ENCODE results near the gene SIVA1.

SIVA1 gene

GRCh38 chr14:104757681-104758392 lies 4.9 kb downstream of the SIVA1 start:
- no peaks in the 10 kb centered on the region for H3K4me1 ChIP-seq (ENCODE audit: insufficient read depth, low read length)

GRCh38 chr14:104758981-104759969 lies 6.3 kb downstream of the SIVA1 start:
- Histone ChIP-seq H3K27ac (ENCODE audit: low read length) (no peak overlapping the region), H3K9ac (ENCODE audit: low read depth, low read length) (no peak overlapping the region), H3K27me3 (ENCODE audit: insufficient read depth, low read length) (no peaks in the 10 kb centered on the region), H3K9me3 (ENCODE audit: insufficient read depth, low read depth, low read length) (no peaks in the 10 kb centered on the region), H3K36me3 (ENCODE audit: insufficient read depth, low read depth, low read length) (peaks cover 58% of the 10 kb centered on the region), H3K4me1 (ENCODE audit: insufficient read depth, low read length) (no peaks in the 10 kb centered on the region), H3K4me3 (ENCODE audit: low read length) (no peak overlapping the region)

More at GRCh38 chr14:104757681-104758392, 4.9 kb downstream of the SIVA1 start:
- Histone ChIP-seq H3K27me3 (ENCODE audit: insufficient read depth, low read length) (no peaks in the 10 kb centered on the region), H3K27ac (ENCODE audit: low read length) (no peak overlapping the region), H3K4me3 (ENCODE audit: low read length) (no peak overlapping the region), H3K9ac (ENCODE audit: low read depth, low read length) (no peak overlapping the region; the same call in 1 of the 2 replicates), H3K36me3 (ENCODE audit: insufficient read depth, low read depth, low read length) (peaks cover 58% of the 10 kb centered on the region), H3K9me3 (ENCODE audit: insufficient read depth, low read depth, low read length) (no peaks in the 10 kb centered on the region)

GRCh38 chr14:104765517-104765916 lies 12.6 kb downstream of the SIVA1 start:
- H3K36me3 ChIP-seq (ENCODE audit: insufficient read depth, low read depth, low read length): peaks cover 10% of the 10 kb centered on the region; the same call in 1 of the 2 replicates
- no peaks in the 10 kb centered on the region for H3K9me3 ChIP-seq (ENCODE audit: insufficient read depth, low read depth, low read length)
- no peak overlapping the region for H3K27ac ChIP-seq (ENCODE audit: low read length)
- no peaks in the 10 kb centered on the region for H3K27me3 ChIP-seq (ENCODE audit: insufficient read depth, low read length)
- H3K4me1 ChIP-seq (ENCODE audit: insufficient read depth, low read length): no peaks in the 10 kb centered on the region; the same call in 1 of the 2 replicates
- no peak overlapping the region for H3K4me3 ChIP-seq (ENCODE audit: low read length)
- no peak overlapping the region for H3K9ac ChIP-seq (ENCODE audit: low read depth, low read length)

DNA sequence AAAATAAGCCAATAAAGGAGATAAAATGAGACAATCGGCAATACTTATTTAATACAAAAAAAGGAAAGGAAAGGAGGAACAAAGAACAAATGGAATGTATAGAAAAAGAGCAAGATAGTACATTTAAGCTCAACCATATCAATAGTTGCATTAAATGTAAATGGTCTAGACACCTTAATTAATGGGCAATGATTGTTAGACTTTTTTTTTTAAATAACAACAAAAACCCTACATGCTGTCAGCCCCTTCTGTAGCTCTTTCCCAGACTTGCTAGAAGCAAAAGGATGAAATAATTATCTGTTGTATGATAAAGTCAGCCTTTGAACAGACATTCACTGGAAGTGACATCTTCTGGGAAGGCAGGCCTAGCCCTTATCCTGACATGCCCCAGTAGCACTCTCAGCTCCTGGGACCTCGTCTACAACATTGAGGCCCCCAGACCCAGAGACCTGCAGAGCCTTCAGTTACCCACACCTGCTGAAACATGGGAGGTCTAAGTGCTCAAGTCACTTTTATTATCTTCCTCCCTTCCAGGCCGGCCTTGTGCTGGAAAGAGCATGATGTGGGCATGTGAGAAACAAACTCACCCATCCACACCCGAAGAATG lies 13.4 kb downstream of the SIVA1 start:
- peak overlapping the region; percentile 2; the same call in 1 of the 2 replicates for H3K4me3 ChIP-seq (ENCODE audit: low read length)
- peaks cover 5% of the 10 kb centered on the region for H3K9me3 ChIP-seq (ENCODE audit: insufficient read depth, low read depth, low read length)
- H3K27ac ChIP-seq (ENCODE audit: low read length): no peak overlapping the region
- H3K9ac ChIP-seq (ENCODE audit: low read depth, low read length): no peak overlapping the region
- no peaks in the 10 kb centered on the region; the same call in 1 of the 2 replicates for H3K4me1 ChIP-seq (ENCODE audit: insufficient read depth, low read length)
- peaks cover 15% of the 10 kb centered on the region for H3K36me3 ChIP-seq (ENCODE audit: insufficient read depth, low read depth, low read length)
- no peaks in the 10 kb centered on the region for H3K27me3 ChIP-seq (ENCODE audit: insufficient read depth, low read length)

GRCh38 chr14:104766863-104767633 lies 14.1 kb downstream of the SIVA1 start:
- Histone ChIP-seq H3K36me3 (ENCODE audit: insufficient read depth, low read depth, low read length) (peaks cover 16% of the 10 kb centered on the region), H3K4me1 (ENCODE audit: insufficient read depth, low read length) (no peaks in the 10 kb centered on the region; the same call in 1 of the 2 replicates), H3K4me3 (ENCODE audit: low read length) (peak overlapping the region; percentile 2; the same call in 1 of the 2 replicates), H3K27ac (ENCODE audit: low read length) (no peak overlapping the region), H3K9me3 (ENCODE audit: insufficient read depth, low read depth, low read length) (peaks cover 7% of the 10 kb centered on the region), H3K9ac (ENCODE audit: low read depth, low read length) (no peak overlapping the region), H3K27me3 (ENCODE audit: insufficient read depth, low read length) (no peaks in the 10 kb centered on the region)

DNA sequence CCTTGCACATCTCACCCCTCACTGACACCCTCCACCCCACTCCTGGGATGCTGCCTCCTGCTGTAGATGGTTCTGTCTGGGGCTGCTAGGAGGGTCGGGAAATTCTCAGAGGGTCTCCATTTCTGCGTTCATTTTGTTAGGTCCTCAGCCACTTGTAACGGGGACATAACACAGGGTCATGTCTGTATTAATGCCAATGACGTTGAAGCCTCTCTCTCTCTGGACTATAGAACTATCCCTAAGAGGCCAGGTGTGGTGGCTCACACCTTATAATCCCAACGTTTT lies 14.6 kb downstream of the SIVA1 start:
- H3K4me1 ChIP-seq (ENCODE audit: insufficient read depth, low read length): no peaks in the 10 kb centered on the region; the same call in 1 of the 2 replicates
- peaks cover 20% of the 10 kb centered on the region for H3K36me3 ChIP-seq (ENCODE audit: insufficient read depth, low read depth, low read length)
- H3K9ac ChIP-seq (ENCODE audit: low read depth, low read length): no peak overlapping the region
- no peaks in the 10 kb centered on the region for H3K27me3 ChIP-seq (ENCODE audit: insufficient read depth, low read length)
- no peak overlapping the region for H3K27ac ChIP-seq (ENCODE audit: low read length)
- H3K4me3 ChIP-seq (ENCODE audit: low read length): no peak overlapping the region
- peaks cover 7% of the 10 kb centered on the region for H3K9me3 ChIP-seq (ENCODE audit: insufficient read depth, low read depth, low read length)

- Histone ChIP-seq H3K4me3 (ENCODE audit: low read length) (peak overlapping the region; percentile 34; the same call in 1 of the 2 replicates), H3K4me1 (ENCODE audit: insufficient read depth, low read length) (no peaks in the 10 kb centered on the region; the same call in 1 of the 2 replicates), H3K27ac (ENCODE audit: low read length) (peak overlapping the region; percentile 48), H3K27me3 (ENCODE audit: insufficient read depth, low read length) (no peaks in the 10 kb centered on the region), H3K36me3 (ENCODE audit: insufficient read depth, low read depth, low read length) (peaks cover 27% of the 10 kb centered on the region), H3K9ac (ENCODE audit: low read depth, low read length) (peak overlapping the region; percentile 59; the same call in 1 of the 2 replicates), H3K9me3 (ENCODE audit: insufficient read depth, low read depth, low read length) (peaks cover 7% of the 10 kb centered on the region)
Observed at GRCh38 chr14:104768437-104769323, 15.7 kb downstream of the SIVA1 start.

GRCh38 chr14:104769324-104770071 lies 16.6 kb downstream of the SIVA1 start:
- Histone ChIP-seq H3K27ac (ENCODE audit: low read length) (no peak overlapping the region), H3K36me3 (ENCODE audit: insufficient read depth, low read depth, low read length) (peaks cover 27% of the 10 kb centered on the region), H3K9me3 (ENCODE audit: insufficient read depth, low read depth, low read length) (peaks cover 7% of the 10 kb centered on the region), H3K9ac (ENCODE audit: low read depth, low read length) (no peak overlapping the region), H3K4me3 (ENCODE audit: low read length) (no peak overlapping the region), H3K27me3 (ENCODE audit: insufficient read depth, low read length) (no peaks in the 10 kb centered on the region), H3K4me1 (ENCODE audit: insufficient read depth, low read length) (no peaks in the 10 kb centered on the region; the same call in 1 of the 2 replicates)

- Histone ChIP-seq H3K36me3 (ENCODE audit: insufficient read depth, low read depth, low read length) (peaks cover 27% of the 10 kb centered on the region), H3K4me1 (ENCODE audit: insufficient read depth, low read length) (no peaks in the 10 kb centered on the region; the same call in 1 of the 2 replicates), H3K4me3 (ENCODE audit: low read length) (no peak overlapping the region), H3K9me3 (ENCODE audit: insufficient read depth, low read depth, low read length) (peaks cover 7% of the 10 kb centered on the region), H3K27ac (ENCODE audit: low read length) (no peak overlapping the region), H3K27me3 (ENCODE audit: insufficient read depth, low read length) (no peaks in the 10 kb centered on the region), H3K9ac (ENCODE audit: low read depth, low read length) (no peak overlapping the region)
Observed at GRCh38 chr14:104770072-104770579, 17.2 kb downstream of the SIVA1 start.

Data from iPS-20b (cell line).